GM12872 (cell line): Measurements from ENCODE around the gene SCGB1D1.
A peak's percentile ranks its signal among the peaks of the same experiment; 100 is the strongest.

Experiments used
- TF ChIP-seq, protein P1 (sequence below): IDR thresholded peaks from 3 replicates; pipeline ENCODE4 v1.5.1; 2011; ENCODE audit warnings: low read depth, mild to moderate bottlenecking, low read length, moderate library complexity; ENCODE audit not compliant: insufficient read depth

The SCGB1D1 gene

DNA sequence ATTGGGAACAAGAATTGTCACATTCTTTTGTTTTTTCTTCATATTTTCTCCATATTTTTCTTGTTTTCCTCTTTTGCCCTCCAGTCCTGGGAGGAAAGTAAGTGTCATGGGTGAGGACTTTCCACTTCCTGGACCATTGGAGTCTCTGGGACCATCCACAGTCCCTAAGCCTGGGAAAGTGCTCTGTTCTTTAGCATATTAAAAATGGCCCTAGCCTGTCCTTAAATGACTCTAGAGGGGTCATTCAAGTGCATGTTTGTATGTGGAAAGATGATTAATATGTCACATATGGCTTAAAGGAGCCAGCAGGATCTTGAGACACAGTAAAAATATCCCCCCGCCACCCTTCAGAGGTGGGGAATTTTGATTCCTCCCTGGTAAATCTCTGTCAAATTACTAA is 20.1 kb upstream of the SCGB1D1 start:
- TF ChIP-seq, protein P1, sequence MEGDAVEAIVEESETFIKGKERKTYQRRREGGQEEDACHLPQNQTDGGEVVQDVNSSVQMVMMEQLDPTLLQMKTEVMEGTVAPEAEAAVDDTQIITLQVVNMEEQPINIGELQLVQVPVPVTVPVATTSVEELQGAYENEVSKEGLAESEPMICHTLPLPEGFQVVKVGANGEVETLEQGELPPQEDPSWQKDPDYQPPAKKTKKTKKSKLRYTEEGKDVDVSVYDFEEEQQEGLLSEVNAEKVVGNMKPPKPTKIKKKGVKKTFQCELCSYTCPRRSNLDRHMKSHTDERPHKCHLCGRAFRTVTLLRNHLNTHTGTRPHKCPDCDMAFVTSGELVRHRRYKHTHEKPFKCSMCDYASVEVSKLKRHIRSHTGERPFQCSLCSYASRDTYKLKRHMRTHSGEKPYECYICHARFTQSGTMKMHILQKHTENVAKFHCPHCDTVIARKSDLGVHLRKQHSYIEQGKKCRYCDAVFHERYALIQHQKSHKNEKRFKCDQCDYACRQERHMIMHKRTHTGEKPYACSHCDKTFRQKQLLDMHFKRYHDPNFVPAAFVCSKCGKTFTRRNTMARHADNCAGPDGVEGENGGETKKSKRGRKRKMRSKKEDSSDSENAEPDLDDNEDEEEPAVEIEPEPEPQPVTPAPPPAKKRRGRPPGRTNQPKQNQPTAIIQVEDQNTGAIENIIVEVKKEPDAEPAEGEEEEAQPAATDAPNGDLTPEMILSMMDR = no peak

DNA sequence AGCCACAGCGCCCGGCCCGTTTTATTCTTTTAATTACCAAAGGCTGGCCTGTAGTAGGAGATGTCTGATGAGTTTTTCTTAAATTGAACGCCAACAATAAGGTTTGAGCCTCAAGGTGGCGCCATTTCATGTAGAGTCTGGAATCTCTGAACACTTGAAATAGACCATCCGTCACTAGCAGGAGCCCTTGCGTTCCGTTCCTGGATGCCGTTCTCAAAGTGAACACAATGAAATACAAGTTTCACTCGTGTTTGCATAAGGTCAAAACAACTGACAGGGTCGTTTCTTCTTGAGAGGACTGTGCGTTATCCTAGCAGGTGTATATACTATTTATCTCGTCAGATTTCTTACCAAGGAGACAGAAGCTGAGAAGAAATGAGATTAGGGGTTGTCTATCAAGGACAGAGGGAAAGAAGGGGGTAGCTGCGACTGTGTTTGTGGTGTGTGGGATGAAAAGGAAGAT is 18.7 kb upstream of the SCGB1D1 start:
- TF ChIP-seq, protein P1 = peak; percentile 71

DNA sequence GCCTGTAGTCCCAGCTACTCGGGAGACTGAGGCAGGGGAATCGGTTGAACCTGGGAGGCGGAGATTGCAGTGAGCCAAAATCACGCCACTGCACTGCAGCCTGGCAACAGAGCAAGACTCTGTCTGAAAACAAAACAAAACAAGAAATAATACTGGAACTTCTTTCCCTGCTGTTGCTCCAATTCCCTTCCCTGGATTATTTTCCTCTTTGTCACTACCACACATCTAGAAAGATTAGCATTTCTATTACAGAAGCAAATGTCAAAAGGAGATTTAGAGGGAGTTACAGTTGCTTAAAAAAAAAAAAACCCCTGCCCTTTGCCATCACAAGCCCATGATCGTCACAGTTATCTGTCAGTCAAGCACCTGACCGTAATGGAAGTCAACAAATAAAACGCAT is 17.7 kb upstream of the SCGB1D1 start:
- TF ChIP-seq, protein P1 = no peak

DNA sequence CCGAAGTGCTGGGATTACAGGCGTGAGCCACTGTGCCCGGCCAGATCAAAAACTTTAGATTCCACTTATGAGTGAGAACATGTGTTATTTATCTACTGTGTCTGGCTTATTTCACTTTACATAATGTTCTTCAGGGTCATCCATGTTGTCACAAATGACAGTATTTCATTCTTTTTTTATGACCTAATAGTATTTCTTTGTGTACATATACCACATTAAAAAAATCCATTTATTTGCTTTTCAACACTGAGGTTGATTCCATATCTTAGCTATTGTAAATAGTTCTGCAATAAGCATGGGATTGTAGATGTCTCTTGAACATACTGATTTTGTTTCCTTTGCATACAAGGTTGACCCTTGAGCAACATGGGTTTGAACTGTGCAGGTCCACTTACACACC is 13.2 kb upstream of the SCGB1D1 start:
- TF ChIP-seq, protein P1 = no peak

DNA sequence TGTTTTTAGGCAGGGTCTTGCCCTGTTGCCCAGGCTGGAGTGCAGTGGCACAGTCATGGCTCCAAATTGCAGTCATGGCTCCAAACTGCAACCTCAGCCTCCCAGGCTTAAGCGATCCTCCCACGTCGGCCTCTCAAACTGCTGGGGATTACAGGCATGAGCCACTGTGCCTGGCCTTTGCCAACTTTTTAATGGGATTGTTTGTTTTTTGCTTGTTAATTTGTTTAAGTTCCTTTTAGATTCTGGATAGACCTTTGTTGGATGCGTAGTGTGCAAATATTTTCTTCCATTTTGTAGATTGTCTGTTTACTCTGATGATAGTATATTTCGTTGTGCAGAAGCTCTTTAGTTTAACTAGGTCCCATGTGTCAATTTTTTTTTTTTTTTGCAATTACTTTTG is 10.0 kb upstream of the SCGB1D1 start:
- TF ChIP-seq, protein P1 = no peak

DNA sequence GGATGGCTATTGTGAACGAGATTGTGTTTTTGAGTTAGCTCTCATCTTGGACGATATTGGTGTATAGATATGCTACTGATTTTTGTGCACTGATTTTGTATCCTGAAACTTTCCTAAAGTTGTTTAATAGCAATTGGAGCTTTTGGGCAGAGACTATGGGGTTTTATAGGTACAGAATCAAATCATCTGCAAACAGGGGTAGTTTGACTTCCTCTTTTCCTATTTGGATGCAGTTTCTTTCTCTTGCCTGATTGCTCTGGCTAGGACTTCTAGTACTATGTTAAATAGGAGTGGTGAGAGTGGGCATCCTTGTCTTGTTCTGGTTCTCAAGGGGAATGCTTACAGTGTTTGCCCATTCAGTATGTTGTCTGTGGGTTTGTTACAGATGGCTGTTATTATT is 8.9 kb upstream of the SCGB1D1 start:
- TF ChIP-seq, protein P1 = no peak

DNA sequence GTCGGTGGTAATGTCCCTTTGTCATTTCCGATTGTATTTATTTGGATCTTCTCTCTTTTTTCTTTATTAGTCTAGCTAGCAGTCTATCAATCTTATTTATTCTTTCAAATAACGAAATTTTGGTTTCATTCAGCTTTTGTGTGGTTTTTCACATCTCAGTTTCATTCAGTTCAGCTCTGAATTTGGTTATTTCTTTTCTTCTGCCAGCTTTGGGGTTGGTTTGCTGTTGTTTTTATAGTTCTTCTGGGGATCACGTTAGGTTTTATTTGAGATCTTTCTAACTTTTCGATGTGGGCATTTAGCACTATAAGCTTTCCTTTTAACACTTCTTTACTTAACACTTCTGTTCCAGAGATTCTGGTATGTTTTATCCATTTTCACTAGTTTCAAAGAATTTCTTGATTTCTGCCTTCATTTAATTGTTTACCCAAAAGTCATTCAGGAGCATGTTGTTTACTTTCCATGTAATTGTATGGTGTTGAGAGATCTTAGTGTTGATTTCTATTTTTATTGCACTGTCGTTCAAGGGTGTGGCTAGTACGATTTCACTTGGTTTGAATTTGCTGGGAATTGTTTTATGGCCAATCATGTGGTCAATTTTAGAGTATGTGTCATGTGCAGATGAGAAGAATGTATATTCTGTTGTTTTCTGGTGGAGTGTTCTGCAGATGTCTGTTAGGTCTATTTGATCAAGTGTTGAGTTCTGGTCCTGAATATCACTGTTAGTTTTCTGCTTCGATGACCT is 7.7 kb upstream of the SCGB1D1 start:
- TF ChIP-seq, protein P1 = no peak
